Mesothelial cell of epicardium (in vitro differentiated cells): ENCODE measurements around the gene DNAJC13. TPM values are rescaled to one million over a fixed set of nuclear protein-coding genes. Genes with fewer than 3 reads are reported as not detected.

Source experiments
- DNase-seq, 2 experiments: peaks; one replicate each; pipeline ENCODE4 v3.0.0; 2021; ENCODE audit warnings: low spot score in 2 of 2; ENCODE audit not compliant: unreplicated experiment in 2 of 2
- H3K27ac Mint-ChIP-seq: 2 replicates; pipeline ENCODE4 v1.8.0; 2021; ENCODE audit warnings: mixed read lengths
- H3K27me3 Mint-ChIP-seq: 2 replicates; pipeline ENCODE4 v1.8.0; 2021; ENCODE audit warnings: low read depth, mixed read lengths
- H3K36me3 Mint-ChIP-seq: 2 replicates; pipeline ENCODE4 v1.8.0; 2021; ENCODE audit warnings: mixed read lengths
- H3K4me1 Mint-ChIP-seq: 2 replicates; pipeline ENCODE4 v1.8.0; 2021; ENCODE audit warnings: mixed read lengths
- H3K4me3 Mint-ChIP-seq: 2 replicates; pipeline ENCODE4 v1.8.0; 2021; ENCODE audit warnings: mild to moderate bottlenecking, moderate library complexity, mixed read lengths
- H3K9me3 Mint-ChIP-seq: 2 replicates; pipeline ENCODE4 v1.8.0; 2021; ENCODE audit warnings: mixed read lengths
- total RNA-seq: library from RNA; stranded (reverse); gene quantifications from 3 replicates; pipeline ENCODE4 v1.2.1, GENCODE V29; 2021
- TF ChIP-seq, protein P1 (sequence below): fragments of 200-600 bp; sonication (generic); IDR thresholded peaks from one replicate; pipeline ENCODE4 v1.5.0; 2021; ENCODE audit warnings: antibody characterized with exemption; ENCODE audit not compliant: unreplicated experiment

DNAJC13 gene
- total RNA-seq, 1 donor from 2014 or later, result 37.8 TPM

DNA sequence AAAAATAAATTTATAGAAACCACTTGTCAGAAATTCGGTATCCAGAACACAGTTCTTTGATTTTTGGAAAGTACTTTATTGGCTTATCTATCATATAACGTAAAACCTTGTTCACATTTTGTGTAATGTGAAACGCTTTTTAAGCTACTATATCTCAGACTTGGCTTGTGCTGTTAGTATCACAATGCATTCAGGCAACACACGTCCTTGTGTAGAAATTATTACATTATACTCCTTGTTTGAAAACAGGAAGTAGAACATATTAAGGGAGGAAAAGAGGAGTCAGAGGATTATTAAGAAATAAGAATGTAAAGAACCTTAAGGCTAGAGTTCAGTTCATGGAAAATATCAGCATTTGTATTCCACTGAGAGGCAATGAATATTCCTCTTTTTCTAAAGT lies 1.6 kb downstream of the DNAJC13 start:
- DNase-seq, result no peak
- TF ChIP-seq, protein P1, sequence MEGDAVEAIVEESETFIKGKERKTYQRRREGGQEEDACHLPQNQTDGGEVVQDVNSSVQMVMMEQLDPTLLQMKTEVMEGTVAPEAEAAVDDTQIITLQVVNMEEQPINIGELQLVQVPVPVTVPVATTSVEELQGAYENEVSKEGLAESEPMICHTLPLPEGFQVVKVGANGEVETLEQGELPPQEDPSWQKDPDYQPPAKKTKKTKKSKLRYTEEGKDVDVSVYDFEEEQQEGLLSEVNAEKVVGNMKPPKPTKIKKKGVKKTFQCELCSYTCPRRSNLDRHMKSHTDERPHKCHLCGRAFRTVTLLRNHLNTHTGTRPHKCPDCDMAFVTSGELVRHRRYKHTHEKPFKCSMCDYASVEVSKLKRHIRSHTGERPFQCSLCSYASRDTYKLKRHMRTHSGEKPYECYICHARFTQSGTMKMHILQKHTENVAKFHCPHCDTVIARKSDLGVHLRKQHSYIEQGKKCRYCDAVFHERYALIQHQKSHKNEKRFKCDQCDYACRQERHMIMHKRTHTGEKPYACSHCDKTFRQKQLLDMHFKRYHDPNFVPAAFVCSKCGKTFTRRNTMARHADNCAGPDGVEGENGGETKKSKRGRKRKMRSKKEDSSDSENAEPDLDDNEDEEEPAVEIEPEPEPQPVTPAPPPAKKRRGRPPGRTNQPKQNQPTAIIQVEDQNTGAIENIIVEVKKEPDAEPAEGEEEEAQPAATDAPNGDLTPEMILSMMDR, result no peak
- Mint-ChIP-seq H3K27me3 (no peaks in the 10 kb centered on the region), H3K27ac (peak overlapping the region; percentile 99), H3K9me3 (no peaks in the 10 kb centered on the region), H3K36me3 (no peaks in the 10 kb centered on the region), H3K4me3 (peak overlapping the region; percentile 99), H3K4me1 (peaks cover 31% of the 10 kb centered on the region)

DNA sequence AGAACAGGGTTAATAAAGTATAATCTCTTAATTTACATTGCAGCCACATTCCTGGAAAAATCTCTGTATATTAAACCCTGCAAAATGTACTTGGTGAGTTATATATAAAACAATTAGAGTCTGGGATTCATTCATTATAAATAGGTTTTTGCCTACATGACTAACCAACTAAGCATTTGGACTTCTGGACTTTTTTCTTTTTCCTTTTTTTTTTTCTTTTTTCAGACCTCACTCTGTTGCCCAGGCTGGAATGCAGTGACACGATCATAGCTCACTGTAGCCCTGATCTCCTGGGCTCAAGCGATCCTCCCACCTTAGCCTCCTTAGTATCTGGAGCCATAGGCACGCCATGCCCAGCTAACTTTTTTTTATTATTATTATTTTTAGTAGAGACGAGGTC lies 4.5 kb downstream of the DNAJC13 start:
- Mint-ChIP-seq H3K9me3 (no peaks in the 10 kb centered on the region), H3K36me3 (peaks cover 4% of the 10 kb centered on the region), H3K27ac (no peak overlapping the region), H3K27me3 (no peaks in the 10 kb centered on the region), H3K4me1 (peaks cover 32% of the 10 kb centered on the region), H3K4me3 (no peak overlapping the region)
- TF ChIP-seq, protein P1, result no peak
- DNase-seq, result no peak

DNA sequence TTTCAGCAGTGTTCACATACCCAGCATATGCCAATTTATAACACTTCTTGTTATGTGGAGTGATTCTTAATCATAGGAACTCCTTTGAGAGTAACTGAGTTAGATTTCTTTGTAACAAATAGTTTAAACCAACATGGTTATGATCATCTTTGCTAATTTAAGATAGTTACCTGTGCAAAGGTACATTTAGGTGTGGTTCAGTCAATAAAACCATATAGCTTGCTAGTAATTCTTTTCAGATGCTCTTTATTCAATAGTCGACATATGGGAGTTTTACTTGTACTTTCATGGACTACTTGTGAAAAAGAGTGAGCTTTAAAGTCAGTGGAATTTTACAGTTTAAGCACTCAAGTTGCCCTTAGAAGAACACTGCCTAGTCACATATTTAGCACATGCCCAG lies 5.2 kb downstream of the DNAJC13 start:
- H3K27ac Mint-ChIP-seq, result no peak overlapping the region
- H3K27me3 Mint-ChIP-seq, result no peaks in the 10 kb centered on the region
- H3K4me3 Mint-ChIP-seq, result no peak overlapping the region

DNA sequence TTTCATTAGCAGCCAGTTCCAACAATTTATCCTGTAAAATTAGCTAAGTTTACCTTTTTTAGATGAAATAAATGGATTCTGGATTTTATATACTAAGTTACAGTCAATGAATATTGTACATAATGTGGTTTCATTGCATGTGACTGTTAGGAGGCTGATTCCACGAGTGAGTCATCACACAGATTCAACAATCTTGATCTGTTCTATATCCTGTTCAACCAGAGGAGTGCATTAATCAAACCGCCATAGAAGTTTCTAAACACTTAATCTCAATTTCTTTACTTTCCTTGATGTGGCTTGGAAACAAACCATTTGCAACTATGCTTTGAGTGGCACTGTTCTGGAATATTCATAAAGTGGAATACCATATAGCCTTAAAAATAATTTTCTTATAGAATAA lies 15.3 kb downstream of the DNAJC13 start:
- Mint-ChIP-seq H3K27me3 (no peaks in the 10 kb centered on the region), H3K36me3 (peaks cover 3% of the 10 kb centered on the region), H3K4me1 (peaks cover 5% of the 10 kb centered on the region), H3K4me3 (no peak overlapping the region), H3K27ac (no peak overlapping the region), H3K9me3 (no peaks in the 10 kb centered on the region)
- no peak for DNase-seq
- TF ChIP-seq, protein P1, result no peak

More for the DNA sequence above, 5.2 kb downstream of the DNAJC13 start:
- TF ChIP-seq, protein P1, result no peak
- Mint-ChIP-seq H3K9me3 (no peaks in the 10 kb centered on the region), H3K4me1 (peaks cover 31% of the 10 kb centered on the region), H3K36me3 (peaks cover 4% of the 10 kb centered on the region)
- no peak for DNase-seq

DNA sequence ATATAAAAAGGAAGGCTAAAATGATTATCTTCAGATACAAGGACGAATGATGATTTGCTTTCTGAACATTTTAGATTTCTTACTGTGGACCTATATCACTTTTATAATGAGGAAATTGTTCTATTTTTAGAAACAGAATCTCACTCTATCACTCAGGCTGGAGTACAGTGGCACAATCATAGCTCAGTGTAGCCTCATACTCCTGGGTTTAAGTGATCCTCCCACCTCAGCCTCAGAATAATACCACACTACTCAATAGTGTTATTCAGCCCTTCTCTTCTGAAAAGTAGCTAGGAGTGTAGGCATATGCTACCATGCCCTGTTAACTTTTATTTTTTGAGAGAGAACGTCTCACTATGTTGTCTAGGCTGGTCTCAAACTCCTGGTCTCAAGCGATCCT lies 15.8 kb downstream of the DNAJC13 start:
- Mint-ChIP-seq H3K27ac (no peak overlapping the region), H3K4me3 (no peak overlapping the region), H3K9me3 (no peaks in the 10 kb centered on the region), H3K4me1 (peaks cover 5% of the 10 kb centered on the region), H3K36me3 (peaks cover 3% of the 10 kb centered on the region), H3K27me3 (no peaks in the 10 kb centered on the region)
- TF ChIP-seq, protein P1, result no peak
- no peak for DNase-seq
